HG03108 (cell line): Measurements from ENCODE around the gene TXLNG.
"Not testable (repeated sequence)": the region's sequence is repeated elsewhere in the genome, so short reads cannot be mapped to it uniquely, and the experiment has no call there.

Experiments used
- ATAC-seq: cut with Tn5 transposase; IDR thresholded peaks from one replicate; pipeline ENCODE4 v1.9.1; 2021; ENCODE audit warnings: moderate library complexity; ENCODE audit not compliant: unreplicated experiment

Gene TXLNG

GRCh38 chrX:16838202-16839066 lies 52.2 kb downstream of the TXLNG start:
- no peak for ATAC-seq

- ATAC-seq, result no peak
These were observed 53.1 kb downstream of the TXLNG start for GRCh38 chrX:16839219-16839851.

- ATAC-seq, result no peak
These were observed 53.7 kb downstream of the TXLNG start for GRCh38 chrX:16839852-16840460.

GRCh38 chrX:16842684-16843083 lies 56.4 kb downstream of the TXLNG start:
- ATAC-seq, result no peak

- ATAC-seq, result no peak
These were observed 57.1 kb downstream of the TXLNG start for GRCh38 chrX:16843208-16843909.

- ATAC-seq, result no peak
These were observed 59.4 kb downstream of the TXLNG start for GRCh38 chrX:16845686-16846085.

- no peak for ATAC-seq
These were observed 62.3 kb downstream of the TXLNG start for GRCh38 chrX:16848541-16848940.

GRCh38 chrX:16851421-16851820 lies 65.2 kb downstream of the TXLNG start:
- no peak for ATAC-seq

GRCh38 chrX:16851827-16852226 lies 65.6 kb downstream of the TXLNG start:
- ATAC-seq, result no peak

- ATAC-seq, result no peak
These were observed 66.4 kb downstream of the TXLNG start for GRCh38 chrX:16852617-16853179.

- ATAC-seq, result no peak
These were observed 67.3 kb downstream of the TXLNG start for GRCh38 chrX:16853537-16853936.

- ATAC-seq, result no peak
These were observed 69.3 kb downstream of the TXLNG start for GRCh38 chrX:16855363-16856075.

- ATAC-seq, result not testable (repeated sequence)
These were observed 69.8 kb downstream of the TXLNG start for GRCh38 chrX:16856076-16856404.

- ATAC-seq, result no peak
These were observed 70.5 kb downstream of the TXLNG start for GRCh38 chrX:16856744-16857143.

GRCh38 chrX:16862829-16863228 lies 76.6 kb downstream of the TXLNG start:
- no peak for ATAC-seq

GRCh38 chrX:16867947-16868346 lies 81.7 kb downstream of the TXLNG start:
- no peak for ATAC-seq

GRCh38 chrX:16868920-16869319 lies 82.7 kb downstream of the TXLNG start:
- no peak for ATAC-seq

- ATAC-seq, result peak; percentile 38
These were observed 83.3 kb downstream of the TXLNG start for GRCh38 chrX:16869393-16870094.

- ATAC-seq, result peak; percentile 80
These were observed 84.0 kb downstream of the TXLNG start, which contains the start of gene RBBP7 for GRCh38 chrX:16870095-16870861. TSS of gene RBBP7 (minus strand) at chrX:16870362. CDS start at chrX:16870053, 309 bp downstream.
